Astrocyte of the hippocampus (primary cell): ENCODE measurements around the gene LGI4.
"Not testable (repeated sequence)": the region's sequence is repeated elsewhere in the genome, so short reads cannot be mapped to it uniquely, and the experiment has no call there.

Experiments
- DNase-seq: peaks from one replicate; pipeline ENCODE4 v3.0.0; 2011; ENCODE audit warnings: low read depth, low spot score

The LGI4 gene

GRCh38 chr19:35160629-35161433 is 26.0 kb upstream of the LGI4 start:
- no peak for DNase-seq

GRCh38 chr19:35159606-35160005 is 24.7 kb upstream of the LGI4 start:
- DNase-seq: no peak

DNA sequence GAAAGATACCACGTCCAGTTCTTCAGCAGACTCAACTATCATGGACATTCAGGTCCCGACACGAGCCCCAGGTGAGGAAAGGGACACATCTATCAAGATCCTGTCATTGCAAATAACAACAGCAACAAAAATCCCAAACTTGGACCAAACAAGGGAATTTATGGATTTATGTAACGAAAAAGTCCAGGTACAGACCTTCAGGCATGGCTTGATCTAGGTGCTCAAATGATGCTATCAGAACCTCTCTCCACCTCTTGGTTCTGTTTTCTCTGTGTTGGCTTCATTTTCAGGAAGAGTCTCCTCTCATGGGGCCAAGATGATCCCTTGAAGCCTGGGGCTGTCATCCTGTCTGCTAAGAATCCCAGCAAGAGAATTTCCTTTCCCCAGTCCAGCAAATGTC is 22.6 kb upstream of the LGI4 start:
- no peak for DNase-seq

DNA sequence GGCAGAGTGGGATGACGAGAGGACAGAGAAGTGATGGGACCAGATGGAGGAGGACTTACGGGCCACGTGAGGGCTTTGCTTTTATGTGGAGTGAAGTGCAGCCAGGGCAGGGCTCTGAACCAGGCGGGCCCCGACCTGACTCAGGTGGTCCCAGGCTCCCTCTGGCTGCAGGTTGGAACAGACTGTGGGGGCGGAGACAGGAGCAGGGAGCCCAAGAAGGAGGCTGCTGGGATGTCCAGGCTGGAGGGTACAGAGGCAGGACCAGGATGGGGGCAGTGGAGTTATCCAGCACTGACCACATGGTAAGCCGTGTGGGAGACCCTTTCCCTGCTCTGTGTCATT is 21.8 kb upstream of the LGI4 start:
- no peak for DNase-seq

DNA sequence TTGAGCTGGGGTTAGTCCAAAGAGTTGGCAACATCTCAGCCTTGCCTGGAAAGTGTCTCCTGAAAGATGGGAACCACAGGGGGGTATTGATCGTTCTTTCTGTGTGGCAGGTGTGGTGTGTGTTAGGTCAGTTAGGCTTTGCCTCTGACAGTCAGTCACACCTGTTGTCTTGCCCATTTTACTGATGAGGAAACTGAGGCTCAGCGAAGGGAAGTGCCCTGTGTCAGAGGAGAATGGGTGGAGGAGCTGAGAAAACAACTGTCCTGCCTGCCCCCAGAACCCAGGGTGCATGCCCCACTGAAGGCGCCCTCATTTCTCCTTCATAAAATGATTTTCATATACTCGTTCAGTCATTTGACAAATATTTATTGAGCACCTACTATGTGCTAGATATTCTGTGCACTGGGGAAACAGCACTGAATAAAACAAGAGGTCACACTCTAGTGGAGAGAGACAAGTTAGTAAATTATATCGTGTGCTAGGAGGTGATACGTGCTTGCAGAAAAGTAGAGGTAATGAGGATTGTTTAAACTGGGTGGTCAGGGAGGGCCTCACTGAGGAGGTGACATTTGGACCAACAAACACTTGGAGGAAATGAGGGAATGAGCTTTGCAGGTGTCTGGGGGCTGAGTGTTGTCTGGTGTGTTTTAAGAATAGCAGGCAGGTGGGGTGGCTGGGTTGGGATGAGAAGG is 21.3 kb upstream of the LGI4 start:
- DNase-seq: no peak

- DNase-seq: no peak
Measured at GRCh38 chr19:35155441-35155840, 20.6 kb upstream of the LGI4 start.

DNA sequence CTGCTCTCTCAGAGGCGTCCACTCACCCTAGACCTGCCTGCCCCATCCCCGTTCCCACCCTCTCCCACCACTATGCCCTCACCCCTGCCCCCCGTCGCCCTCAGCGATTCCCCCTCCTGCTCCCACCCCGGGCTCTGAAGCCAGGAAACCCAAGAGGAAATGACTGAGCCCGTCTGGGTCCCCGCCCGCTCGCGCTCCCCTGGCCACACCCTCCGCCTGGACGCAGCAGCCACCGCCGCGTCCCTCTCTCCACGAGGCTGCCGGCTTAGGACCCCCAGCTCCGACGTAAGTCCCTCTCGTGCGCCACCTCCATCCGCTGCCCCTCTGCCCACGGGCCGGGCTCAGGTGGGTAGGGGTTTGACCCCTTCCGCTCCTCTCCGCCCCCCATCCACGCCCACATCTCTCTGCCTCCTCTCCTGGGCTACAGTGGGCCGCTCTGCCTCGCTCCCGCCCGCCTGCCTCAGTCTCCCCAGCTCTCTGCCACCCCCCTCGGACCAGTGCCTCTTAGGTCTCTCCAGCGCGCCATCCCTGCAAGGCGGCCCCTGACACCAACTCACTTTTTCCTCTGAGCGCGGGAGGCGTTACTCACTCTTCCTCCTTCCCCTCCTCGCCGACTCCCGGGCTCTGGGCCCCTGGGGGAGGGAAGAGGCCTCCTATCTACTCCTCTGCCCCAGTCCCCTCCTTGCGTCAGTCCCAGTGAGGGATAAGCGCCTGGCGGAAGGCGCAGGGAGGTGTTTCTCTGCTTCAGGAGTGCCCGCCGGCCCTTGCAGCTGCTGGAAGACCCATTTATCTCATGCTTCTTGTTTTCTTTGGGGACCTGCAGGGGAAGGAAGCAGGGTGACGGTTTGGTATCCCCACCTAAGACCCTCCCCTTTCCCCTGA is 19.9 kb upstream of the LGI4 start, which contains the start of gene FXYD5:
Gene FXYD5 (plus strand): TSS at position 211 of the 882 bp plus-strand sequence. CDS start 816 bp downstream, outside the sequence.
- peak; percentile 56 for DNase-seq

DNA sequence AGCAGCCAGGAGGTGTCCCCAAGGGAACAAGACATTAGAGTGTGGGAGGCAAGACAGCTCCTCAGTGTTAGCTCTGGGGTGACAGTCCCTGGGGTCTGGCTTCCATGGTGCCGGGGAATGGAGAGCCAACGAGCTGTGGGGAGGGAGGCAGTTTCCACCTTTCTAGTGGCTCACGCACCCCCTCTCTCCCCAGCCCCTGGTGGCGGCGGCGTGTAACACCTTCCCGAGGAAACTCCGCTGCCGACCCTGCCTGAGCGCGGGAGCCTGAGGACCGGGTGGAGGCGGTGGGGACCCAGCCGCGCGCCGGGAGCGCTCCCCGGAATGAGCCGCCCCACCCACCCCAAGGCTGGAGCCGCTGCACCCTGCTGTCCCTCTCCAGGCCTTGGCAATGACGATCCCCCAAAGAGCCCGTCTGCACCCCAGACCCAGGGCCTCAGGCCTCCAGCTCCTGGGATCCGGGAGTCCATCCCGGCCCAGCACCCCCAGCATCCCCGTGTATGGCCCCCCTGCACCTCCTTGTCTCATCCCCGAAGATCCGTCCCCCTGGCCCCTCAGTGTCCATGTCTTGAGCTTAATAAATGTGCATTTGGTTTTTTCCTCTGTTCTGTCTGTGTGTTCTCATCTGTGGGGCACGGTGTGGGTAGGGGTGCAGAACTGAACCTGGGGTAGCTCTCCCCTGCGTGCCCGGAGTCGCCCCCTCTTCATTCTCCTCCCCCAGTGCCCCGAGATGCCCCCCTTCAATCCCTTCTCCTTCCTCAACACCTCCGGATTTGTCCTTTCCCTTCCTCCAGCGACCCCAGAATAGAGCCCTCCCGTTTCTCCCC is 19.1 kb upstream of the LGI4 start:
- DNase-seq: peak; percentile 53

DNA sequence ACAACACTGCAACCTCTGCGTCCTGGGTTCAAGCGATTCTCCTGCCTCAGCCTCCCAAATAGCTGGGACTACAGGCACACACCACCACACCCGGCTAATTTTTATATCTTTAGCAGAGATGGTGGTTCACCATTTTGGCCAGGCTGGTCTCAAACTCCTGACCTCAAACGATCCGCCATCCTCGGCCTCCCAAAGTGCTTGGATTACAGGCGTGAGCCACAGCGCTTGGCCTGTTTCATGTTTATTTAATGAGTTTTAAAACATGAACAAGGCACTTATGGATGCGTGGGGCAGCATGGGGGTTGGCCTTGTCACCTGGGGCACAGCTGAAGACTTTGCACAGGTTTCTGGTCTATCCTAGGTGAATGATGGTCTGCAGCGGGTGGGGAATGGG is 18.3 kb upstream of the LGI4 start:
- DNase-seq: not testable (repeated sequence)

GRCh38 chr19:35151273-35152065 is 16.6 kb upstream of the LGI4 start:
- no peak for DNase-seq

- DNase-seq: no peak
Measured at GRCh38 chr19:35150445-35150844, 15.6 kb upstream of the LGI4 start.

DNA sequence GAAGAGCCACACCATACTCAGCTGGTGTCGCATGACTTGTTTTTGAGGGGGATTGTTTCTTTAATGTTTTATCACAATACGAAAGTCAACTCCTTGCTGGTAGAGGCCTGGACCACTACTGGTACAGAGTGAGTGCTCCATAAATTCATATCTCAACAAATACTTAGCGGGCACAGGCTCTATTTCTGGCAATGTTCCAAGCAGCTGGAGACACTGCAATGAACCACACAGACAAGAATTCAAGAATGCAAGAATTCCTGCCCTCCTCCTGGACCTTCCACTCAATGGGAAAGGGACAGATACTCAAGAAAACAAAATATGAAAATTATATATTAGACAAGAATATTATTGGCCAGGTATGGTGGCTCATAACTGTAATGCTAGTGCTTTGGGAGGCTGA is 14.6 kb upstream of the LGI4 start:
- DNase-seq: no peak

- DNase-seq: no peak
Measured at GRCh38 chr19:35146746-35147459, 12.0 kb upstream of the LGI4 start.

- DNase-seq: no peak
Measured at GRCh38 chr19:35144600-35145436, 10.0 kb upstream of the LGI4 start.

DNA sequence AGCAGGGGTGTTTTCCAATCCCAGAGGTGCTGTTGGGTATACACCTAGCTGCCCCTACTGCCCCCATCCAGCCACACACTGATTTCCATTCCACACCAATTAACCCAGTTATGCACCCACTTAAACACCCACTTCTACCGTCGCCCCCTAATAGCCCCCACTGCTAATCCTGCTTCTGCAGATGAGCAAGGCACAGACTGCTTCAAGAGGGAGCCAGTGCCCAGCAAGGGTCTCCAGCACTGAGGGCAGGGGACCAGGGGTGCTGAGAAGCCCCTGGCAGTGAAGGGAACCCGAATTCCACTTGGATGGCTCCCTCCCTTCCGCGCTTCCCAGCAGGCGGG is 9.4 kb upstream of the LGI4 start:
- no peak for DNase-seq

GRCh38 chr19:35143818-35144217 is 9.0 kb upstream of the LGI4 start:
- no peak for DNase-seq

DNA sequence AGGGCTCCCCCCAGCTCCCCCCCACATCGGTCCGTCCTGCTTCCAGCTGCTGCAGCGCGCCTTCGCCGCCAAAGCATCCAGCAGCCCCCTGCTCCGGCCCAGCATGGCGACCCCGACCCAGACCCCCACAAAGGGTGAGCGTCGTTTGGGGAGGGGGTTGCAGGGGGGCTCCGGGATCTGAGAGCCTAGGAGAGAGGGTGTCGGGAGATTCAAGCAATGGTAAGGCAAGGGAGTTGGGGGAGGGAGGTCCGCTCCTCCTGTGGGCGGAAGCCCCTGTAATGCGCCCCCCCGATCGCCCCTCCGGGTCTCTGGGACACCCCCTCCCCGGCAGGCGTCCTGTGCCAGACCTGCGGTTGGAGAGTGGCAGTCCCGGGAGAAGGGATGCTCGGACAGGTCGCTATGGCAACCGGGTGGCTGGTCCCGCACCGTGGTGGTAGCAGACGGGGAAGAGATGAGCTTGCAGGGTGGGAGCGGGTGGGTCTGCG is 8.4 kb upstream of the LGI4 start, which contains the start of gene FXYD7:
Gene FXYD7 (plus strand): TSS at position 25 of the 485 bp plus-strand sequence. CDS start 79 bp downstream, at position 104.
- no peak for DNase-seq

DNA sequence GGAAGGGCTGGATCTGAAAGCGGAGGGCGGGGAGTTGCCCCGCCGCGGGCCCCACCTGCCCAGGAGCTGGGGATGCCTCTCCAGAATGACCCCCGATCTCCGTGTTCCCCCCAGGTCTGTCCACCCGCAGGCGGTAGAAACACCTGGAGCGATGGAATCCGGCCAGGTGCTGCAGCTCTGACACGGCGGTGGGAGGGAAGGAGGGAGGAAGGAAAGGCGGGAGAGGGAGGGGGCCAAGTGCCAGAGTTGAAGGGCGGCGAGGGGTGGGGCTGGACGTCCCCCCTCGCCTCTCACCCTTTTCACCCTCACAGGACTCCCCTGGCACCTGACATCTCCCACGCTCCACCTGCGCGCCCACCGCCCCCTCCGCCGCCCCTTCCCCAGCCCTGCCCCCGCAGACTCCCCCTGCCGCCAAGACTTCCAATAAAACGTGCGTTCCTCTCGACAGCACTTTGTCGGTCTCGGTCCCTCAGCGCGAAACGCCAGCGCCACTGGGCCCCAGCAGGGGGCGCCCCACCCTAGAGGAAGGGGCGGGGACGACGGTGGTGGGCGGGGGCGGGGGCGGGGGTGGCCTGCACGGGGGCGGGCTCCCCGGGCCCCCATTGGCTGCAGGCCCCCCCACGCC is 7.9 kb upstream of the LGI4 start:
- DNase-seq: peak; percentile 52
